HEK293 (cell line): ENCODE results near the gene ACSL3.

Source experiments
- CTCF ChIA-PET: fragments of 350-600 bp; formaldehyde crosslinking; extraction: SDS; loops from one replicate; lab custom pipeline; 2021; ENCODE audit warnings: antibody characterized with exemption; lab: Yijun Ruan, JAX
- POLR2A ChIA-PET: fragments of 300-600 bp; formaldehyde crosslinking; extraction: SDS; loops from one replicate; lab custom pipeline; 2020; ENCODE audit warnings: antibody characterized with exemption, inconsistent platforms; lab: Yijun Ruan, JAX
- H3K27ac ChIP-seq: fragments of 200-500 bp; sonication (Bioruptor generic); 2 replicates; pipeline ENCODE4 v1.5.1; 2014; ENCODE audit warnings: low read depth, low read length, control low read depth, inconsistent platforms; ENCODE audit errors: extremely low read depth
- H3K36me3 ChIP-seq, 2 experiments: fragments of 200-500 bp in 1 of 2; sonication (Bioruptor generic) in 1 of 2; 1 replicate in 1 of 2; 2 replicates in 1 of 2; pipeline ENCODE4 v1.5.1; 2014 to 2017; ENCODE audit warnings: inconsistent platforms in 2 of 2, low read length in 2 of 2; ENCODE audit not compliant: control insufficient read depth in 2 of 2, insufficient read depth in 1 of 2
- H3K4me1 ChIP-seq: fragments of 200-500 bp; sonication (Bioruptor generic); 2 replicates; pipeline ENCODE4 v1.5.1; 2014; ENCODE audit warnings: mild to moderate bottlenecking, low read length, inconsistent platforms; ENCODE audit not compliant: control insufficient read depth, insufficient read depth
- H3K4me3 ChIP-seq: 2 replicates; pipeline ENCODE4 v1.5.1; 2011; ENCODE audit warnings: low read depth, mild to moderate bottlenecking, control low read depth, low read length, moderate library complexity
- H3K9me3 ChIP-seq: fragments of 200-500 bp; sonication (Bioruptor generic); 2 replicates; pipeline ENCODE4 v1.5.1; 2014; ENCODE audit warnings: low read depth, low read length, inconsistent platforms; ENCODE audit not compliant: control insufficient read depth, insufficient read depth
- GLIS1 ChIP-seq: fragments of 450-650 bp; formaldehyde crosslinking; IDR thresholded peaks from 2 replicates; pipeline ENCODE4 v1.5.1; 2016; ENCODE audit warnings: missing biosample characterization, missing genetic modification characterization
- HOXA7 ChIP-seq: sonication (generic); formaldehyde crosslinking; IDR thresholded peaks from 2 replicates; pipeline ENCODE4 v1.8.1; 2022; ENCODE audit warnings: missing genetic modification reagents, borderline replicate concordance
- HOXC10 ChIP-seq: sonication (generic); formaldehyde crosslinking; IDR thresholded peaks from 2 replicates; pipeline ENCODE4 v1.8.1; 2023; ENCODE audit warnings: mild to moderate bottlenecking, missing genetic modification reagents
- MZF1 ChIP-seq: fragments of 450-650 bp; formaldehyde crosslinking; IDR thresholded peaks from 2 replicates; pipeline ENCODE4 v1.5.1; 2017; ENCODE audit warnings: missing biosample characterization, missing genetic modification characterization, borderline replicate concordance
- REPIN1 ChIP-seq: fragments of 450-650 bp; formaldehyde crosslinking; IDR thresholded peaks from 2 replicates; pipeline ENCODE4 v1.5.1; 2017; ENCODE audit warnings: missing biosample characterization, missing genetic modification characterization, low read depth
- SP2 ChIP-seq: fragments of 450-650 bp; formaldehyde crosslinking; IDR thresholded peaks from 2 replicates; pipeline ENCODE4 v1.5.1; 2016; ENCODE audit warnings: missing biosample characterization, missing genetic modification characterization
- SP3 ChIP-seq: fragments of 450-650 bp; formaldehyde crosslinking; IDR thresholded peaks from 2 replicates; pipeline ENCODE4 v1.5.1; 2016; ENCODE audit warnings: missing biosample characterization, missing genetic modification characterization
- ZBTB1 ChIP-seq: fragments of 450-650 bp; formaldehyde crosslinking; IDR thresholded peaks from 2 replicates; pipeline ENCODE4 v1.5.1; 2016; ENCODE audit warnings: missing biosample characterization, missing genetic modification characterization
- ZBTB17 ChIP-seq: fragments of 450-650 bp; formaldehyde crosslinking; IDR thresholded peaks from 2 replicates; pipeline ENCODE4 v1.5.1; 2016; ENCODE audit warnings: missing biosample characterization, missing genetic modification characterization
- ZBTB21 ChIP-seq: fragments of 450-650 bp; formaldehyde crosslinking; IDR thresholded peaks from 2 replicates; pipeline ENCODE4 v1.5.1; 2017; ENCODE audit warnings: missing biosample characterization, missing genetic modification characterization
- ZBTB8A ChIP-seq: fragments of 450-650 bp; formaldehyde crosslinking; IDR thresholded peaks from 2 replicates; pipeline ENCODE4 v1.5.1; 2016; ENCODE audit warnings: missing biosample characterization, missing genetic modification characterization
- ZFP69B ChIP-seq: fragments of 450-650 bp; formaldehyde crosslinking; IDR thresholded peaks from 2 replicates; pipeline ENCODE4 v1.5.1; 2016; ENCODE audit warnings: missing biosample characterization, missing genetic modification characterization
- ZNF133 ChIP-seq: fragments of 450-650 bp; formaldehyde crosslinking; IDR thresholded peaks from 2 replicates; pipeline ENCODE4 v1.5.1; 2016; ENCODE audit warnings: missing biosample characterization, missing genetic modification characterization
- ZNF140 ChIP-seq: fragments of 450-650 bp; formaldehyde crosslinking; IDR thresholded peaks from 2 replicates; pipeline ENCODE4 v1.5.1; 2016; ENCODE audit warnings: missing biosample characterization, missing genetic modification characterization
- ZNF16 ChIP-seq: fragments of 450-650 bp; formaldehyde crosslinking; IDR thresholded peaks from 2 replicates; pipeline ENCODE4 v1.5.1; 2016; ENCODE audit warnings: low read depth, missing biosample characterization, missing genetic modification characterization
- ZNF214 ChIP-seq: fragments of 450-650 bp; formaldehyde crosslinking; IDR thresholded peaks from 2 replicates; pipeline ENCODE4 v1.5.1; 2017; ENCODE audit warnings: missing biosample characterization, mild to moderate bottlenecking, missing genetic modification characterization, borderline replicate concordance
- ZNF239 ChIP-seq: fragments of 450-650 bp; formaldehyde crosslinking; IDR thresholded peaks from 2 replicates; pipeline ENCODE4 v1.5.1; 2016; ENCODE audit warnings: missing biosample characterization, missing genetic modification characterization
- ZNF404 ChIP-seq: fragments of 450-650 bp; formaldehyde crosslinking; IDR thresholded peaks from 2 replicates; pipeline ENCODE4 v1.5.1; 2017; ENCODE audit warnings: missing biosample characterization, missing genetic modification characterization
- ZNF433 ChIP-seq: fragments of 450-650 bp; formaldehyde crosslinking; IDR thresholded peaks from 2 replicates; pipeline ENCODE4 v1.5.1; 2016; ENCODE audit warnings: missing biosample characterization, missing genetic modification characterization, low read depth
- ZNF530 ChIP-seq: fragments of 450-650 bp; formaldehyde crosslinking; IDR thresholded peaks from 2 replicates; pipeline ENCODE4 v1.5.1; 2016; ENCODE audit warnings: low read depth, missing biosample characterization, missing genetic modification characterization
- ZNF548 ChIP-seq: fragments of 450-650 bp; formaldehyde crosslinking; IDR thresholded peaks from 2 replicates; pipeline ENCODE4 v1.5.1; 2016; ENCODE audit warnings: missing biosample characterization, missing genetic modification characterization
- ZNF585B ChIP-seq: fragments of 450-650 bp; formaldehyde crosslinking; IDR thresholded peaks from 2 replicates; pipeline ENCODE4 v1.5.1; 2016; ENCODE audit warnings: missing biosample characterization, missing genetic modification characterization
- ZNF596 ChIP-seq: fragments of 450-650 bp; IDR thresholded peaks from 2 replicates; pipeline ENCODE4 v1.5.0; 2018; ENCODE audit warnings: missing biosample characterization, mild to moderate bottlenecking, missing genetic modification characterization, moderate library complexity
- ZNF623 ChIP-seq: fragments of 450-650 bp; formaldehyde crosslinking; IDR thresholded peaks from 2 replicates; pipeline ENCODE4 v1.5.1; 2016; ENCODE audit warnings: missing biosample characterization, missing genetic modification characterization
- ZNF658 ChIP-seq: fragments of 450-650 bp; formaldehyde crosslinking; IDR thresholded peaks from 2 replicates; pipeline ENCODE4; 2016; ENCODE audit warnings: missing biosample characterization, missing genetic modification characterization
- ZNF791 ChIP-seq: fragments of 450-650 bp; formaldehyde crosslinking; IDR thresholded peaks from 2 replicates; pipeline ENCODE4 v1.5.1; 2016; ENCODE audit warnings: missing biosample characterization, missing genetic modification characterization
- TF ChIP-seq, protein P1 (sequence below): sonication (generic); formaldehyde crosslinking; IDR thresholded peaks from 2 replicates; pipeline ENCODE4 v1.8.1; 2022; ENCODE audit warnings: mild to moderate bottlenecking, moderate library complexity, missing genetic modification reagents
- TF ChIP-seq, protein P2 (sequence below): fragments of 450-650 bp; IDR thresholded peaks from 2 replicates; pipeline ENCODE4 v1.5.1; 2018; ENCODE audit warnings: missing biosample characterization, missing genetic modification characterization

The ACSL3 gene

DNA sequence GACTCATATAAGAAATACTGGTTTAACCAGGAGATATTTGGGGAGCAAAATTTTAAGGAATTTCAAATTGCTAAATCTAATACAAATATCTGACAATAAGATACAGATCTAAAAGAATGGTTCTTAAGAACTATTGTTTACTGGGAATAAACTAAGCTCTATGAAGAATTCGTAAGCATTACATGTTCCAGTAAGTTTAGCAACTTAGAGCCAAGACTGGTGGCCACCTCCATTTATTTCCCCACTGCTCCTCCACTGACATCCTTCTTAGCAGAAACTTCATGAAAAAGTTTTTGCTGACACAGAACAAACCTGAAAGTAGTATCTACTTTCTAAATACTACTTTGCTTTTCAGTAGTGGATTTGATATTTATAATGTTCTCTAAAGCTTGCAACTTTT, 83.0 kb downstream of the ACSL3 start:
- no peaks in the 10 kb centered on the region for H3K9me3 ChIP-seq
- TF ChIP-seq ZBTB17 (tag by site-specific recombination) (no peak), ZBTB21 (tag by site-specific recombination) (no peak), HOXA7 (CRISPR knock-in tag) (no peak)
- TF ChIP-seq, protein P1, sequence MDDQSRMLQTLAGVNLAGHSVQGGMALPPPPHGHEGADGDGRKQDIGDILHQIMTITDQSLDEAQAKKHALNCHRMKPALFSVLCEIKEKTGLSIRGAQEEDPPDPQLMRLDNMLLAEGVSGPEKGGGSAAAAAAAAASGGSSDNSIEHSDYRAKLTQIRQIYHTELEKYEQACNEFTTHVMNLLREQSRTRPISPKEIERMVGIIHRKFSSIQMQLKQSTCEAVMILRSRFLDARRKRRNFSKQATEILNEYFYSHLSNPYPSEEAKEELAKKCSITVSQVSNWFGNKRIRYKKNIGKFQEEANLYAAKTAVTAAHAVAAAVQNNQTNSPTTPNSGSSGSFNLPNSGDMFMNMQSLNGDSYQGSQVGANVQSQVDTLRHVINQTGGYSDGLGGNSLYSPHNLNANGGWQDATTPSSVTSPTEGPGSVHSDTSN (CRISPR knock-in tag): no peak
- peaks cover 11 to 12% of the 10 kb centered on the region in 2 experiments for H3K36me3 ChIP-seq
- POLR2A ChIA-PET: no interaction called here
- no peak overlapping the region for H3K27ac ChIP-seq
- H3K4me1 ChIP-seq: no peaks in the 10 kb centered on the region
- CTCF ChIA-PET: interaction anchor here (0.6 to 1.2 kb wide), 4 partner anchors 40 to 886 kb away, joined by 3 read pairs; no protein-coding TSS in a partner anchor
- H3K4me3 ChIP-seq: no peak overlapping the region

DNA sequence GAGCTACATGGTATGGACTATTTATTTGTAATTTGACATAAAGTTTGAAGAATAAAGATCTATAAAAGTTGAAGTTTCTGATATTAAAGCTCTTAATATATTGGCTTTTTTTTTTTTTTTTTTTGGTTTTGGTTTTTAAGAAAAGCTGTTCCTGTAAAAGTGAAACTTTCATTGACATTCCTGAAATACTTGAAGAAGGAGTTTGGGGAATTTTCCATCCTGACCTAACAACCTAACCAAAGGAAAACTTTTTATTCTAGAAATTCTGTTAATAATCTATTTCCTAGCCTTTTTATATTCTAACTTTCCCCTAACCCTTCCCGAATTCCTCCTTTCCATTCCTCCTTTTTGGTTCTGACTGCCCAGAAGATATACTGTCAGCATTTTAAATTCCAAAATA, 83.7 kb downstream of the ACSL3 start:
- CTCF ChIA-PET: interaction anchor here (1.0 to 1.2 kb wide), 2 partner anchors 13 to 208 kb away, joined by 3 to 4 read pairs; no protein-coding TSS in a partner anchor
- Histone ChIP-seq H3K27ac (no peak overlapping the region), H3K36me3 (peaks cover 11 to 12% of the 10 kb centered on the region in 2 experiments), H3K9me3 (no peaks in the 10 kb centered on the region), H3K4me1 (no peaks in the 10 kb centered on the region), H3K4me3 (no peak overlapping the region)
- POLR2A ChIA-PET: no interaction called here
- TF ChIP-seq, protein P2, sequence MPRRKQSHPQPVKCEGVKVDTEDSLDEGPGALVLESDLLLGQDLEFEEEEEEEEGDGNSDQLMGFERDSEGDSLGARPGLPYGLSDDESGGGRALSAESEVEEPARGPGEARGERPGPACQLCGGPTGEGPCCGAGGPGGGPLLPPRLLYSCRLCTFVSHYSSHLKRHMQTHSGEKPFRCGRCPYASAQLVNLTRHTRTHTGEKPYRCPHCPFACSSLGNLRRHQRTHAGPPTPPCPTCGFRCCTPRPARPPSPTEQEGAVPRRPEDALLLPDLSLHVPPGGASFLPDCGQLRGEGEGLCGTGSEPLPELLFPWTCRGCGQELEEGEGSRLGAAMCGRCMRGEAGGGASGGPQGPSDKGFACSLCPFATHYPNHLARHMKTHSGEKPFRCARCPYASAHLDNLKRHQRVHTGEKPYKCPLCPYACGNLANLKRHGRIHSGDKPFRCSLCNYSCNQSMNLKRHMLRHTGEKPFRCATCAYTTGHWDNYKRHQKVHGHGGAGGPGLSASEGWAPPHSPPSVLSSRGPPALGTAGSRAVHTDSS: no peak
- TF ChIP-seq ZNF530 (tag by site-specific recombination) (no peak), ZNF16 (tag by site-specific recombination) (no peak), ZNF433 (tag by site-specific recombination) (no peak), ZBTB8A (tag by site-specific recombination) (no peak), ZBTB21 (tag by site-specific recombination) (no peak), ZNF140 (tag by site-specific recombination) (no peak), ZNF623 (tag by site-specific recombination) (no peak), ZNF585B (tag by site-specific recombination) (no peak), GLIS1 (tag by site-specific recombination) (no peak), ZNF239 (tag by site-specific recombination) (no peak), ZNF658 (tag by site-specific recombination) (no peak), ZNF791 (tag by site-specific recombination) (no peak), ZNF596 (tag by site-specific recombination) (no peak), SP3 (tag by site-specific recombination) (no peak), ZBTB1 (tag by site-specific recombination) (no peak), ZFP69B (tag by site-specific recombination) (no peak)

DNA sequence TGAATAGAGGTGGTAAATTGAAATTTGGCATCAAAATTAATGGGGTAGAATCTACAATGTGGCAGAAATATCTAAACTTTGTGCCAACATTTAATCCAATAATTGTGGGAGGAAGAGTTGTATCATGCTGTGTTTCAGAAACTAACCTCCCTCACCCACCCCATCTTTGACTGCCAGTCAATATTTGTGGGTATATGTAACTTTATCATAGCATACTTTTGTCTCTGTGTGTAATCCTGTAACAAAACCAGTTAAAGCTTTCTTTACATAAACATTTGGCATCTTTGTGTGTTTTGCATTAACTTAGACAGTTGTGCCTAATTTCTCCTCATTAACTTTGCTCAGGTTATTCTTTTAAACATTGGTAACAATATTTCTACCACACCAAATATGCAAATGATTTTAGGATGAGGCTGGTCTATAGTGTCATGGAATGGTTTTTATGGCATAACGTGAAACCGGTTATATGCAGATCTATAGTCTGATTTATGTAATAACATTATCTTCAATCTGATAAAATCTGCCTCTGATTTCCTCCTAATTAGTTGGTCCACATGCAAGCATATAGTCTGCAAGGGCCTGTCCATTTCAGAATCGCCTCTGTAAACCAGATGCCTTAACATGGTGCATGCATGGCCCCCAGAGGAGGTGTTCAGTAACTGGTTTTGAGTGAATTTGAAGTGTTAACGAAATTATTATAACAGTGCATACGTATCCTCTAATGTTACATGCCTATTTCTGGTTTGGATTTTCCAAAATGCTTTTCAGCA, 84.3 kb downstream of the ACSL3 start:
- no peaks in the 10 kb centered on the region for H3K4me1 ChIP-seq
- no peaks in the 10 kb centered on the region for H3K9me3 ChIP-seq
- POLR2A ChIA-PET: no interaction called here
- H3K27ac ChIP-seq: no peak overlapping the region
- H3K36me3 ChIP-seq: peaks cover 11% of the 10 kb centered on the region in 2 experiments
- no peak overlapping the region for H3K4me3 ChIP-seq
- CTCF ChIA-PET: interaction anchor here (0.9 to 1.2 kb wide), 3 partner anchors 10 to 209 kb away, joined by 3 to 4 read pairs (median 3); no protein-coding TSS in a partner anchor
- TF ChIP-seq HOXC10 (no peak), ZNF404 (tag by site-specific recombination) (no peak), ZBTB1 (tag by site-specific recombination) (no peak), ZNF214 (no peak), ZNF133 (tag by site-specific recombination) (no peak), SP2 (tag by site-specific recombination) (no peak), ZNF548 (tag by site-specific recombination) (no peak), REPIN1 (no peak), MZF1 (tag by site-specific recombination) (no peak)
- TF ChIP-seq, protein P1 (CRISPR knock-in tag): no peak
